Stimulated activated CD4-positive, alpha-beta T cell treated with anti-CD3 and anti-CD28 coated beads, Interleukin-2, amount 100 ng/mL, for 4 hours (primary cell): Measurements from ENCODE around the gene ST8SIA6.
"Not testable (repeated sequence)": the region's sequence is repeated elsewhere in the genome, so short reads cannot be mapped to it uniquely, and the experiment has no call there.

ENCODE experiments used
- DNase-seq: peaks from one replicate; pipeline ENCODE4 v3.0.0-alpha.2; 2020; ENCODE audit warnings: low read depth

Gene ST8SIA6

DNA sequence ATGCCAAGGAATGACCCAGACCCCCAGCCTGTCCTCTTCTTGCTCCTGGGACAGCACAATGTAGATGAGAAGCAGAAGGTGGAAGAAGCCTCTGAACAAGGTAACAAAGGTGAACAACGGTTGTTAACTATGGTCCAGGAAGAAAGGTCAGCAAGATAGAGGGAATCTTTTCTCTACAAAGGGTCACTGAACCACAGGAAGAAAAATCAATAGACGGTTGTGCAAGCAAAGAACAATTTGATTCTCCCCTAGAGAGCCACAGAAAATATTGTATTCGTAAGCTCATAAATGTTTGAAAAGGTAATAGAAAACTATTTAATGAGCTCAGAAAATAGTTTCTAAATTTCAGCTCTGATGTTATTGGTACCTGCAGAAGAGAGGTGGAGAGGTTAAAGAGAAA is 111.3 kb downstream of the ST8SIA6 start:
- DNase-seq = no peak

- no peak for DNase-seq
Observed at GRCh38 chr10:17340144-17340829, 114.1 kb downstream of the ST8SIA6 start.

DNA sequence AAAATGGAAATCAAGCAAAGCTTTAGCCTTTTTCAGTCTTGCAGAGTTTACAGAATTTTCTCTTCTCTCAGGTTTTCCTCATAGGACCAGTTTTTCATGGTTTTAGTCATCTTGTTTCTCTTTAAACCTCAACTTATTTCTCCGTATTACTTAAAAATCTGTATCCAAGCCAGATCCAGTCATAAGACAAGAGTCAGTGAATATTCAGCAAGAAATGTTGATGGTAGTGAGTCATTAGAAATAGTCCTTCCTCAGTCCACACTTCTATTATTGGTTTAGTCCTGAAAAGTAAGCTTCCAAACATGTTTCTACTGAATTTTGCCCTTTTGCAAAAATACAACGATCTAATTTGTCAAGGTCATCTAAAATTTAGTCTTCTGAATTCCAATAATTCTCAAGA is 119.3 kb downstream of the ST8SIA6 start:
- DNase-seq = no peak

DNA sequence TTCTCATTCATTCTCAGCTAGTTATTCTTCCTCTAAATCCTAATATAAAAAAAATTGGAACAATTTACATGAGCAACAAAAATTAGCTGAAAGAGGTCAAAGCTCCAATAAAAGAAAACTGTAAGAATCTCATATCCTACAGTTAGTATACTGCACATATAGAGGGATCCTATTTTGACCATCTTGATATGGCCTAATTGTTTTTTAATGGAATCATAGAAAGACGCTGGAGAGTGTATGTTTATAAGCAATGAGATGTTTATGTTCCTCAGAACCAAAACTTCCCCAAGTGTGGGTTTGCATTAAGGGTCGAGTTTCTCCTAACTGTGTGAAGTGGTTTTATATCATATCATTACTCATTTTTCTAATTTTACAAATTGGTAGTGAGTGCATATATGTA is 123.9 kb downstream of the ST8SIA6 start:
- DNase-seq = no peak

DNA sequence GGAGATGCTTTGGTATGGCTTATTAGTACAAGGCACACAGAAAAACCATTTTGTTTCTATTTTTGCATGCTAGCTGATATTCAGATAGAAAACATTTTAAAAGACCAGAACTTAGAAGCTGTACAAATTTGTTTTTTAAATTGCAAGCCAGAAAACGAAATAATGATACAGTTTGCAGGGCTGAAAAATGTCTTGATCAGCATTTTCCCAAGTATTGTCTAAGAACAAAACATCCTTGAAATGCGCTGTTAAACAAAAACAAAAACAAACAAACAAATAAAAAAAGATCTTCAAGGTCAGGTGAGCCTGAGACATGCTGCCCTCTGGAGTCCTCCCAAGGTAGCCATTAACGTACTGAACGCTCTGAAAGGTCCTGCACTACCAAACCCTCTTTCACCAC is 128.0 kb downstream of the ST8SIA6 start:
- DNase-seq = no peak

DNA sequence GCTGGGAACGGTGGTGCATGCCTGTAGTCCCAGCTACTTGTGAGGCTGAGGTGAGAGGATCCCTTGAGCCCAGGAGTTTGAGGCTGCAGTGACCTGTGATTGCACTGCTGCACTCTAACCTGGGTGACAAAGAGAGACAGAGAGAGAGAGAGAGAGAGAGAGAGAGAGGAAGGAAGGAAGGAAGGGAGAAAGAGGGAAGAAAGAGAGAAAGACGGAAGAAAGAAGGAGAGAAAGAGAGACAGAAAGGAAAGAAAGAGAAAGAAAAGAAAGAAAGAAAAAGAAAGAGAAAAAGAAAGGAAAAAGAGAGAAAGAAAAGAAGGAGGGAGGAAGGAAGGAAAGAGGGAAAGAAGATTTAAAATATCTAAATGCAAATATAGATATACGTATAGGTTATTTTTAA is 132.4 kb downstream of the ST8SIA6 start:
- DNase-seq = not testable (repeated sequence)

DNA sequence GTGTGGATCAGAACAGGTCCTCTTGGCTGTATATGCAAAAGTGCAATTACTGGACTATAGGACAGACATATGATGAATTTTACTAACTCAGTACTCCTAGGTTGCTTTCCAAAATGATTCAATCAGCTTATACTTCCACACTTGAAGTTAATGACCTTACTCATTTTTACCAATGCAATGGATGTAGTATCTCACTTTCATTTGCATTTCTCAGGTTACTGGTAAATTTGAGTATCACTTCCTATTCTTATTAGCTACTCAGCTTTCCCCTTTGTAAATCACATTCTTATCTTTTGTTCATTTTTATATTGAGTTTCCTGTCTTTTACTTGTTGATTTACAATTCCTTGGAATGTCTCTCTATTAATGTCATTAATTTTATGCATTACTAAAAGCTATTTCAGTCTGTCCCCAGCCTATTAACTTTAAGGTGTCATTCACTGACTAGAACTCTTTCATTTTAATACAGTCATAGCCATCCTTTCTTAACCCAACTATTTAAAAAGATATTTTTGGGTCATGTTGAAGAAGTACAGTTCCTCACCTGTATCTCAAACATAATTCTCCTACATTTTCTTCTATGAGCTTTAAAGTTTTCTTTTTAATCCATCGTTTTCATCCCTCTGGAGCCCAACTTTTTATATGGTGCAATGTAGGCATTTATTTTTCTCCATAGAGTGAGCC is 137.8 kb downstream of the ST8SIA6 start:
- no peak for DNase-seq

- DNase-seq = no peak
Observed at GRCh38 chr10:17309435-17309834, 145.0 kb downstream of the ST8SIA6 start.

DNA sequence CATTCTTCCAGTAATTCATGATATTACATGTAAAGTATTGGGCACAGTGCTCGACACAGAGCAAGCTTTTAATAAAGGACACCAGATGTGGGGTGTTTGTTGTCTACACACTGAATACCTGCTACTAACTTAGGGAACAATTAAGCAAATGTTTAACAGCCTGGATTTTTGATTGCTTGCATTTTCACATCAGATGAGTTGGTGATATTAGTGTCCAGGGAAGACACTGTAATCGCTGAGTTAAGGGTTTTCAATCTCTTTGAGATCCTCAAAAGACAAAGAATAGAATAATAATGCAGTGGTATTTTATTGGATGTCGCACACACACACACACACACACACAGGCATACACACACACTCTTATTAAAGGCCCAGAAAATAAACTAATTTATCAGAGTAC is 147.3 kb downstream of the ST8SIA6 start:
- DNase-seq = no peak

DNA sequence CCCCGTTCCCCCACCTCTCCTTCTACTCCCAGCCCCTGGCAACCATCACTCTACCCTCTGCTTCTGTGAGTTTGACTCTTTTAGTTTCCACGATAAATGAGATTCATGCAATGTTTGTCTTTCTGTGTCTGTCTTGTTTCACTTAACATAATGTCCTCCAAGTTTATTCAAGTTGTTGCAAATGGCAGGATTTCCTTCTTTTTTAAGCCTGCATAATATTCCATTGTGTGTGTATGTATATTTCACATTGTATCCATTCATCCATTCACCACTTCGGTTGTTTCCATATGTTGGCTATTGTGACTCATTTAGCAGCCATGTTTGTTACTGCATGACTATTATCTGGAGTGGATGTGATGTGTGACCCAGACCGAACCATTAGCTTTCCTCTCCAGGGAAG is 162.0 kb downstream of the ST8SIA6 start:
- DNase-seq = no peak

GRCh38 chr10:17290226-17290625 is 164.2 kb downstream of the ST8SIA6 start:
- DNase-seq = no peak

DNA sequence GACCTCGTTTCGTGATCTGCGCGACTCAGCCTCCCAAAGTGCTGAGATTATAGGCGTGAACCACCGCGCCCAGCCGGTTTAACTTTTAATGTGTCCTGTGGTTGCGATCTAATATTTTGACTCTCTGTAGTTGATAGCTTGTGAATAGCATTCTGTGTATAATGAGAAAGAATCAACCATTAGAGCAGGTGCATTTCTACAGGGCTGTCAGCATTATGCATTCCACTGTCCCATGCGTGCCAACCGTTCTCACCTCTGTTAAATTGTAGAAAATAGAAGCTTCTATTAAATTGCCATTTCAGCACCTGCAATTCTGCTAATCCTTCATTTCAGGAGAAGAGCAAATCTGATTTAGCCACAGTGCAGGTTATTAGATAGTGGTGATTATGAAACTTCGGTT is 164.6 kb downstream of the ST8SIA6 start:
- no peak for DNase-seq

- no peak for DNase-seq
Observed at GRCh38 chr10:17286562-17287550, 167.5 kb downstream of the ST8SIA6 start.

- DNase-seq = no peak
Observed at GRCh38 chr10:17282311-17282710, 172.1 kb downstream of the ST8SIA6 start.

GRCh38 chr10:17278607-17279240 is 175.7 kb downstream of the ST8SIA6 start:
- DNase-seq = no peak

DNA sequence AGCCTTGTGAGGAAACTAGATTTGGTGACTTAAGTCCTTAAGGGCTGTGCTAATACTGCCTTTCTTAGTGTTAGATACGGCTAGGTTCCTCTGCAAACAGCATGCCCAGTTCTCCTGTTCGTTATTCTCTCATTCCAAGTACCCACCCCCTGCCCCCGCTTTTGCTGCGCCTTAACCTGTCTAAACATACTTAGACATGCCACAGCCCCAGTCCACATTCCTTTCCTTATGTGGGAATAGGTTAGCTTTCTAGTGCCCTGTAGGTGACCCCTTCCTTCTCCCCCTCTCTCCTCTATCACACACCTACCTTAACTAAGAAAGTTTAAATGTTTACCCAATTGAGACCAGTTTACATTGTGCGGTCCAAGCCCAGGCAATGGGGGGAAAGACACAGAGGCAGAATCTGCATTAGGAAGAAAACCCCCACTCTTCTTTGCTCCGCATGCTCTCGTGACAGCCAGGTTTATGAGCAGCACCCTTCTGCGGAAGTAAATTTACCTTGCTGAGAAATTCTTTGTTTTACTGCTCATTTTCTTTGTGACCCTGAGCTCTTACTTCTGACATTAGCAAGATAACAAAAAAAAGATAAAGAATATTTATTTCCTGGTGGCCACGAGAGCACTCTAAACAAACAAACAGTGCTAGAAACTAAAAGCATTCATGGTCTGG is 177.5 kb downstream of the ST8SIA6 start:
- no peak for DNase-seq

DNA sequence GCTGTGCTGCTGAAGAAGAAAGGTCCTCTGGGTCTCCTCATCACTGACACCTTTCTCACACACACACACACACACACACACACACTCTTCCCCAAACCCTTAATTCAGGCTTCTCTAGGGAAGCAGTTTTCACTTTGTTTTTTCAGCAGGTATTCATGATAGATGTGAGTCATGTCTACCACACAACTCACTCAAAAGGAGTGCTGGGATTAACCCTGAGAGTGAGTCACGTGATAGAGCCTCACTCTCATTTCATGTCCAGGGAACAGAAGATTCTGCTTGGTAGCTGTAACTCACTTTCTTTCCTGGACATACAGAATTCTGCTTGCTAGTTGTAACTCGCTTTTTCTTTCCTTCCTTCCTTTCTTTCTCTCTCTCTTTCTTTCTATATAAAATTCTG is 181.0 kb downstream of the ST8SIA6 start:
- no peak for DNase-seq

DNA sequence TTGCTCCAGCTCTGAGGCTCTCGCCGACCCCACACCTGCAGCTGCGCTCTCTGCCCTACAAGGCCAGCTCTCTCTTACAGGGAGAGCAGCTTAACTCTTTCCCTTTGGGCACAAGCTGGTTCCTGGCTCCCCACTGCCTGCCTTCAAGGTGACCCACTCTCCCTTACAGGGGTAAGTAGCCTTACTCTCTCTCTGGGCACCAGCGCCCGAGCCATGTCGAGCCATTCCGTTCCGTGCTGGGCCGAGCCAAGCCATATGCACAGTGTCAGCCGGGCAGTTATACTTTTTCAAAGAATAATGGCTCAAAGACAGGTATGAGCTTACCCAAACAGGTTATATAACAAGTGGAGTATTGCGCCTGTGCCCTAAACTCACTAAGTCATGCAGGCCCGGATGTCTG is 181.7 kb downstream of the ST8SIA6 start:
- DNase-seq = no peak
